Left colon (tissue), 2 donors: Measurements from ENCODE around the gene DPF1. TPM values are rescaled to one million over a fixed set of nuclear protein-coding genes. Genes with fewer than 3 reads are reported as not detected.
"Not testable (repeated sequence)": the region's sequence is repeated elsewhere in the genome, so short reads cannot be mapped to it uniquely, and the experiment has no call there.

Experiments used
- ATAC-seq: fragments of 200-7000 bp; cut with Tn5 transposase; one replicate; pipeline ENCODE4 v1.9.1; 2020; ENCODE audit warnings: mild to moderate bottlenecking, moderate library complexity
- DNase-seq, 2 donors: peaks; one replicate each; pipeline ENCODE4 v3.0.0-alpha.2; 2020
- intact Hi-C, 2 donors: fragments of 100-400 bp; cut with DNase I in 1 of 2; cut with micrococcal nuclease in 1 of 2; formaldehyde crosslinking; loops; one replicate each; pipeline versions ENCODE4 v1.11.2 to v1.14.0; 2022; cut with DNase I, micrococcal nuclease
- total RNA-seq, 2 donors: library from RNA; stranded (reverse); fragmentation: NEBNext Ultra II Directional; extraction: Animal tissue kit (Norgen Biotek cat#: 25700); gene quantifications; one replicate each; pipeline ENCODE4 v1.2.1, GENCODE V29; 2021
- donor health status: DM: no; HTN: no; CAD: no.
- donor health status: DM: yes; HTN: yes; CAD: no.

The DPF1 gene
- total RNA-seq, 2 donors from 2014 or later, result not detected

GRCh38 chr19:38252385-38252784 lies 28.4 kb upstream of the DPF1 start:
- intact Hi-C loops, result loop anchor here in 1 of 2 donors (10.0 kb wide), 1 partner anchor 72 kb away; no protein-coding TSS in a partner anchor
- DNase-seq, result no peak
- ATAC-seq, result no peak

- intact Hi-C loops, result loop anchor here in 1 of 2 donors (10.0 kb wide), 1 partner anchor 73 kb away; no protein-coding TSS in a partner anchor
- DNase-seq (no peak), ATAC-seq (no peak)
Observed at GRCh38 chr19:38251564-38252051, 27.6 kb upstream of the DPF1 start.

GRCh38 chr19:38250821-38251563 lies 27.0 kb upstream of the DPF1 start:
- intact Hi-C loops, result loop anchor here in 1 of 2 donors (10.0 kb wide), 1 partner anchor 74 kb away; no protein-coding TSS in a partner anchor
- ATAC-seq (peak; percentile 85), DNase-seq (peak; percentile 75 to 80)

- DNase-seq (no peak), ATAC-seq (no peak)
- intact Hi-C loops, result loop anchor here in 1 of 2 donors (10.0 kb wide), 1 partner anchor 74 kb away; no protein-coding TSS in a partner anchor
Observed at GRCh38 chr19:38250428-38250820, 26.4 kb upstream of the DPF1 start.

- intact Hi-C loops, result no loop called here
- ATAC-seq (peak; percentile 24), DNase-seq (peak in 1 of 2 donors; percentile 51)
Observed at GRCh38 chr19:38248421-38248820, 24.4 kb upstream of the DPF1 start.

- no peak for ATAC-seq
- DNase-seq, result no peak
- intact Hi-C loops, result no loop called here
Observed at GRCh38 chr19:38247734-38248268, 23.8 kb upstream of the DPF1 start.

- ATAC-seq (no peak), DNase-seq (no peak)
- intact Hi-C loops, result no loop called here
Observed at GRCh38 chr19:38247126-38247525, 23.1 kb upstream of the DPF1 start.

GRCh38 chr19:38245826-38246498 lies 21.9 kb upstream of the DPF1 start:
- DNase-seq (no peak), ATAC-seq (no peak)
- intact Hi-C loops, result no loop called here

GRCh38 chr19:38243279-38243673 lies 19.3 kb upstream of the DPF1 start:
- intact Hi-C loops, result loop anchor here in 1 of 2 donors (5.0 kb wide), 1 partner anchor 84 kb away; no protein-coding TSS in a partner anchor
- DNase-seq (no peak), ATAC-seq (no peak)

- ATAC-seq, result no peak
- intact Hi-C loops, result loop anchor here in 1 of 2 donors (5.0 kb wide), 1 partner anchor 87 kb away; no protein-coding TSS in a partner anchor
Observed at GRCh38 chr19:38239816-38240215, 15.8 kb upstream of the DPF1 start.

GRCh38 chr19:38234615-38235014 lies 10.6 kb upstream of the DPF1 start:
- intact Hi-C loops, result no loop called here
- no peak for DNase-seq
- ATAC-seq, result no peak

More at GRCh38 chr19:38239816-38240215, 15.8 kb upstream of the DPF1 start:
- no peak for DNase-seq

GRCh38 chr19:38233740-38234251 lies 9.8 kb upstream of the DPF1 start:
- DNase-seq (peak; percentile 65 to 93), ATAC-seq (peak; percentile 85)
- intact Hi-C loops, result no loop called here

GRCh38 chr19:38231918-38232317 lies 7.9 kb upstream of the DPF1 start:
- ATAC-seq (no peak), DNase-seq (no peak)
- intact Hi-C loops, result no loop called here

GRCh38 chr19:38230506-38231133 lies 6.6 kb upstream of the DPF1 start:
- DNase-seq, ATAC-seq, intact Hi-C loops: not testable (repeated sequence)

GRCh38 chr19:38229585-38230073 lies 5.6 kb upstream of the DPF1 start:
- ATAC-seq, result peak; percentile 66
- DNase-seq, result peak in 1 of 2 donors; percentile 53
- intact Hi-C loops, result no loop called here

GRCh38 chr19:38228491-38229439 lies 4.7 kb upstream of the DPF1 start:
- intact Hi-C loops, result no loop called here
- no peak for DNase-seq
- no peak for ATAC-seq

- no peak for DNase-seq
- ATAC-seq, result no peak
- intact Hi-C loops, result no loop called here
Observed at GRCh38 chr19:38228005-38228377, 4.0 kb upstream of the DPF1 start.
